Stimulated activated CD4-positive, alpha-beta T cell treated with anti-CD3 and anti-CD28 coated beads, Interleukin-15, amount 100 ng/mL, for 24 hours (primary cell): Measurements from ENCODE around the gene GRIN2D.
A peak's percentile ranks its signal among the peaks of the same experiment; 100 is the strongest.

Experiments used
- DNase-seq: peaks from one replicate; pipeline ENCODE4 v3.0.0-alpha.2; 2020

GRIN2D gene

DNA sequence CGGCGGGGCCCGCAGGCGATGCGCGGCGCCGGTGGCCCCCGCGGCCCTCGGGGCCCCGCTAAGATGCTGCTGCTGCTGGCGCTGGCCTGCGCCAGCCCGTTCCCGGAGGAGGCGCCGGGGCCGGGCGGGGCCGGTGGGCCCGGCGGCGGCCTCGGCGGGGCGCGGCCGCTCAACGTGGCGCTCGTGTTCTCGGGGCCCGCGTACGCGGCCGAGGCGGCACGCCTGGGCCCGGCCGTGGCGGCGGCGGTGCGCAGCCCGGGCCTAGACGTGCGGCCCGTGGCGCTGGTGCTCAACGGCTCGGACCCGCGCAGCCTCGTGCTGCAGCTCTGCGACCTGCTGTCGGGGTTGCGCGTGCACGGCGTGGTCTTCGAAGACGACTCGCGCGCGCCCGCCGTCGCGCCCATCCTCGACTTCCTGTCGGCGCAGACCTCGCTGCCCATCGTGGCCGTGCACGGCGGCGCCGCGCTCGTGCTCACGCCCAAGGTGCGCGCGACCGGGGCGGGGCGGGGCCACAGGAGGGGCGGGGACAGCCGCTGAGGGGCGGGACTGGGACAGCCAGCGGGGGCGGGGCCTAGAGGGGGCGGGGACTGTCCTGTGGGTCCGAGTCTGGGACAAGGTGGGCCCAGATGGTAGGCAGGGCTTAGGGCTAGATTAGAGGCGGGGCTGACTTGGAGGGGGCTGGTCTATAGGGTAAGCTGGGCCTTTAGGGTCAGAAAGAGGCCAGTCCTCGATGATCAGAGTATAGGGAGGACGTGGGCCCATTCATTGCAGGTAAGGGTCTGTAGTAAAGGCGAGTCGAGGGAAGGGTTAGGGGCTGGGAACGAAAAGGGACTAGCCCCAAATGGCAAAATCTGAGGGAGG lies 5.1 kb downstream of the GRIN2D start:
- peak; percentile 89 for DNase-seq

DNA sequence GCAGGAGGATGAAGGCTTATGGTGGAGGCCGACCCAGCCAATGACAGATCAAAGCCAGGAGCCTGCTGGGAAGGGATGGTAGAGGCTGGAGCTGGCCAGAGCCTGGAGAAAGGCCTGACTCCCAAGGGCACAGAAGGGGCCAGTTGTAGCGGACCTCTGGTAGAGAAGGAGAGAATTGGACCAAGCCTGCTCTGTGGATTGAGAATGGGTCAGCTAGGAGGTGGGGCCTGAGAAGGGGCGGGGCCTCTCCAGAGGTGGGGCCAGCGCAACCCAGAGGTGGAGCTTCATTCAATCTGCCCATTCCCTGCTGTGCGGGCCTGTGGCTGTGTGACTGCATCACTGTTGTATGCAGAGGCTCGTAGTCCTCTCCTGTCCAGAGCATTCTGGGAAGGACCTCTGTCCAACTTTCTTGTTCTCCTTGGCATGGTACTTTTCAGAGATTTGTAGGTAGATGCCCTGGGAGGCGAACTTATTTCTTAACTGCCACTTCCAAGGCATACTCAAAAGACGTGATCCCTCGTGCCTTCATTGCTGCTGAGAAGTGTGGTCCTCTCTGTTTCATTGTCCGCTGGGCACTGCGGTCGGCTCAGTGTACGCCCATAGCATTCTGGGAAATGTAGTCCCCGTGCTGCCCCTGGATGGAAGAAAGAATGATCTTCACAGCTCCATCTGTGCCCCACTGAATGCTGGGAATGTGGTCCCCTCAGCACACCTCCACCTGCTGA lies 6.7 kb downstream of the GRIN2D start:
- peak; percentile 38 for DNase-seq

- DNase-seq: no peak
Observed at GRCh38 chr19:48401287-48401686, 7.8 kb downstream of the GRIN2D start.

GRCh38 chr19:48403606-48404005 lies 10.1 kb downstream of the GRIN2D start:
- DNase-seq: peak; percentile 59

DNA sequence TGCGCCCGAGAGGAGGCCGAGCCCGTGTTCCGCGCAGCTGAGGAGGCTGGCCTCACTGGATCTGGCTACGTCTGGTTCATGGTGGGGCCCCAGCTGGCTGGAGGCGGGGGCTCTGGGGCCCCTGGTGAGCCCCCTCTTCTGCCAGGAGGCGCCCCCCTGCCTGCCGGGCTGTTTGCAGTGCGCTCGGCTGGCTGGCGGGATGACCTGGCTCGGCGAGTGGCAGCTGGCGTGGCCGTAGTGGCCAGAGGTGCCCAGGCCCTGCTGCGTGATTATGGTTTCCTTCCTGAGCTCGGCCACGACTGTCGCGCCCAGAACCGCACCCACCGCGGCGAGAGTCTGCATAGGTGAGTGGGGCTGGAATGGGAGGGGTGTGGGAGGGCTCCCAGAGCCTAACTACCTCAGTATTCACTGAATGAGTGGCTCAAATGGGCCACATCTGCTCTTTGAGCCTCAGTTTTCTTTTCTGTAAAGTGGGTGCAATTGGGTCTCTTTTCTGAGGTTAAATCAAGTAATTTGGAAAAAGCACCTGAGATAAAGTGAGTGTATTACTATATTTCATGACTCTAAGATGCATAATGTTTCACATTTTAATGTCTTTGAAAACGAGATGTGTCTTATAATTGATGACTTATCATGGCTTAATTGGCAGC lies 11.7 kb downstream of the GRIN2D start:
- no peak for DNase-seq

GRCh38 chr19:48405850-48406249 lies 12.4 kb downstream of the GRIN2D start:
- DNase-seq: no peak

GRCh38 chr19:48413879-48414587 lies 20.6 kb downstream of the GRIN2D start:
- DNase-seq: no peak

- peak; percentile 83 for DNase-seq
Observed at GRCh38 chr19:48415395-48415794, 21.9 kb downstream of the GRIN2D start.

GRCh38 chr19:48415806-48416221 lies 22.3 kb downstream of the GRIN2D start:
- peak; percentile 10 for DNase-seq

- DNase-seq: no peak
Observed at GRCh38 chr19:48417421-48417820, 24.0 kb downstream of the GRIN2D start.

- DNase-seq: peak; percentile 33
Observed at GRCh38 chr19:48418317-48419064, 25.0 kb downstream of the GRIN2D start.

DNA sequence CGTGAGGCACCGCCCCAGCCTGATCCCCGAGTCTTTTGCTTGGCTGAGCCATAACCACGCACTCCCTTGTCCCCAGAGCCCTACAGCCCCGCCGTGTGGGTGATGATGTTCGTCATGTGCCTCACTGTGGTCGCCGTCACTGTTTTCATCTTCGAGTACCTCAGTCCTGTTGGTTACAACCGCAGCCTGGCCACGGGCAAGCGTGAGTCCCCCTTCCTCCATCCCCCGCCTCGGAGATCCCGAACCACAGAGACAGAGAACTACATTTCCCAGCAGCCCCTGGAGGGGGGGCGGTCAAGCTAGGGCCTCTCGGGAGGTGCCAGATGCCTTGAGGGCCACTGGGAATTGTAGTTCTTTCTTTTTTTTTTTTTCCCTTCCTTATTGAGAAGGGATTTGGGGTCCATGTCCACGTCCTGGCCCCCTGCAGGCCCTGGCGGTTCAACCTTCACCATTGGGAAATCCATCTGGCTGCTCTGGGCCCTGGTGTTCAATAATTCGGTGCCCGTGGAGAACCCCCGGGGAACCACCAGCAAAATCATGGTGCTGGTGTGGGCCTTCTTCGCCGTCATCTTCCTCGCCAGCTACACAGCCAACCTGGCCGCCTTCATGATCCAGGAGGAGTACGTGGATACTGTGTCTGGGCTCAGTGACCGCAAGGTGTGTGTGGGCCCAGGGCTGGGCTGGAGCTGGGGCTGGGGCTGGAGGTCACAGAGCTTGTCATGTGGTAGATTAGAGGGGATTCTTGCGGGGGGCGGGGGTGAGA lies 25.9 kb downstream of the GRIN2D start:
- DNase-seq: peak; percentile 80

DNA sequence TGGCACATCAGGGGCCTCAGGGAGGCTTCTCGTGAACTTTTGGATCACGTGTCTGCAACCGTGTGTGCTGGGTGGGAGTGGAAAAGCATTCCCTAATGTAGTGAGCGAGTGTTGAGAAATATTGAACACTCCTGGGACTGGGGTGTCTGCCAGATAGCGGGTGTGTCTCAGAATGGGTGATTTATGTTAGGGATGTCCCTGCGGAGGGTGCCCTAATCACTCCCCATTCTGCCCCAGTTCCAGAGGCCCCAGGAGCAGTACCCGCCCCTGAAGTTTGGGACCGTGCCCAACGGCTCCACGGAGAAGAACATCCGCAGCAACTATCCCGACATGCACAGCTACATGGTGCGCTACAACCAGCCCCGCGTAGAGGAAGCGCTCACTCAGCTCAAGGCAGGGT lies 28.1 kb downstream of the GRIN2D start:
- DNase-seq: no peak

DNA sequence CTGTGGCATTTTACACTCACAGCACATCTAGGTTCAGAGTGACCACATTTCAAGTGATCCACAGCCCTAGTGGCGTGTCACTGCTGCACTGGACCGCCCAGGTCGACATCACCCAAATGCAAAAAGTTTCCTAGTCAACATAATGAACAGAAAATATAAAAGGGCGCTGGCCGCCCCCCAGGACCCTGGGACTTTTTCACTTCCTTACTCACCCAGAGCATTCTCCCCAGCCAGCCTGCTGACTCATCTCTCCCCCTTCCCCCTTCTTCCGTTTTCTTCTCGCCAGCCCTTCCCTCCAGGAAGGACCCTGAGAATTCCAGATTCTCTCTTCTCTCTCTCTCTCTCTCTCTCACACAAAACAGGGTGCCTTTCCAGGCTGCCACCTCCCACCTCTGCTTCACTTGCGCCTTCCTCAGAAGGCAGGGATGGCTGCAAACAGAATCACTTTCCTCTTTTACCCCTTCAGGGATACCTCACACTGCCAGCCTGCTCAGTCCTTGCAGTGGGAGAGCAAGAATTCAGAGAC lies 31.3 kb downstream of the GRIN2D start:
- no peak for DNase-seq

GRCh38 chr19:48428670-48429069 lies 35.2 kb downstream of the GRIN2D start:
- DNase-seq: no peak

- no peak for DNase-seq
Observed at GRCh38 chr19:48433337-48433736, 39.9 kb downstream of the GRIN2D start.

GRCh38 chr19:48436586-48436985 lies 43.1 kb downstream of the GRIN2D start:
- no peak for DNase-seq

- no peak for DNase-seq
Observed at GRCh38 chr19:48441360-48442050, 48.0 kb downstream of the GRIN2D start.

- DNase-seq: no peak
Observed at GRCh38 chr19:48442116-48443035, 48.9 kb downstream of the GRIN2D start.
